ENCODE measurements around the gene HTR1D.
"Not testable (repeated sequence)": the region's sequence is repeated elsewhere in the genome, so short reads cannot be mapped to it uniquely, and the experiment has no call there.

HTR1D gene

GRCh38 chr1:23217421-23218115 is at the start of gene HTR1D:
Gene HTR1D, minus strand, starts transcription at chr1:23217502. Its CDS starts 23,283 bp downstream, at chr1:23194219.
- H3K4me1 ChIP-seq = peaks cover 0 to 14% (median 11%) of the 10 kb centered on the region in 4 donors
- DNase-seq = no peak
- H3K27me3 ChIP-seq = peaks cover 0 to 69% of the 10 kb centered on the region in 2 donors
- no peak within 1 kb of the TSS for H3K27ac ChIP-seq
- no peaks in the 10 kb centered on the region for H3K36me3 ChIP-seq
- peak within 1 kb of the TSS; percentile 12 to 41 for H3K4me3 ChIP-seq
- TF ChIP-seq CTCF (IDR thresholded peaks at IDR 0.05) = no peak
- intact Hi-C loops (cut with DNase I; ENCODE audit: low total_unique reads) = no loop called here
- H3K9me3 ChIP-seq = no peaks in the 10 kb centered on the region

- no peak overlapping the region for H3K27ac ChIP-seq
- intact Hi-C loops (cut with DNase I; ENCODE audit: low total_unique reads) = no loop called here
- no peak overlapping the region for H3K4me3 ChIP-seq
- no peaks in the 10 kb centered on the region for H3K36me3 ChIP-seq
- no peaks in the 10 kb centered on the region for H3K27me3 ChIP-seq
- DNase-seq = no peak
- no peaks in the 10 kb centered on the region for H3K9me3 ChIP-seq
- TF ChIP-seq CTCF (IDR thresholded peaks at IDR 0.05) = no peak
- no peaks in the 10 kb centered on the region for H3K4me1 ChIP-seq
Observed at GRCh38 chr1:23263380-23263887, 46.1 kb upstream of the HTR1D start.

GRCh38 chr1:23258082-23258481 is 40.8 kb upstream of the HTR1D start:
- DNase-seq; H3K4me3 ChIP-seq; H3K27ac ChIP-seq; H3K4me1 ChIP-seq; intact Hi-C loops (cut with DNase I; ENCODE audit: low total_unique reads); H3K27me3 ChIP-seq; H3K36me3 ChIP-seq; H3K9me3 ChIP-seq: not testable (repeated sequence)

GRCh38 chr1:23257371-23257770 is 40.1 kb upstream of the HTR1D start:
- intact Hi-C loops (cut with DNase I; ENCODE audit: low total_unique reads); H3K27me3 ChIP-seq; H3K4me3 ChIP-seq; H3K9me3 ChIP-seq; H3K27ac ChIP-seq; H3K4me1 ChIP-seq; H3K36me3 ChIP-seq; DNase-seq: not testable (repeated sequence)

GRCh38 chr1:23254584-23254983 is 37.3 kb upstream of the HTR1D start:
- no peaks in the 10 kb centered on the region for H3K4me1 ChIP-seq
- intact Hi-C loops (cut with DNase I; ENCODE audit: low total_unique reads) = no loop called here
- no peaks in the 10 kb centered on the region for H3K9me3 ChIP-seq
- H3K27me3 ChIP-seq = no peaks in the 10 kb centered on the region
- no peaks in the 10 kb centered on the region for H3K36me3 ChIP-seq
- no peak overlapping the region for H3K27ac ChIP-seq
- no peak overlapping the region for H3K4me3 ChIP-seq
- DNase-seq = no peak
- no peak for TF ChIP-seq CTCF (IDR thresholded peaks at IDR 0.05)

- Histone ChIP-seq H3K27me3 (no peaks in the 10 kb centered on the region), H3K27ac (no peak overlapping the region), H3K4me1 (no peaks in the 10 kb centered on the region), H3K4me3 (no peak overlapping the region), H3K36me3 (no peaks in the 10 kb centered on the region), H3K9me3 (no peaks in the 10 kb centered on the region)
- no peak for TF ChIP-seq CTCF (IDR thresholded peaks at IDR 0.05)
- intact Hi-C loops (cut with DNase I; ENCODE audit: low total_unique reads) = no loop called here
- no peak for DNase-seq
Observed at GRCh38 chr1:23251812-23252211, 34.5 kb upstream of the HTR1D start.
